Thymus (tissue), 11 donors: Measurements from ENCODE around the gene MGLL. TPM values are rescaled to one million over a fixed set of nuclear protein-coding genes. Genes with fewer than 3 reads are reported as not detected.
A peak's percentile ranks its signal among the peaks of the same experiment; 100 is the strongest.
"Not testable (repeated sequence)": the region's sequence is repeated elsewhere in the genome, so short reads cannot be mapped to it uniquely, and the experiment has no call there.

Source experiments
- DNase-seq, 9 donors: peaks; one replicate each; pipeline ENCODE4 v3.0.0-alpha.2; 2013; ENCODE audit warnings: low spot score in 9 of 9, low read depth in 6 of 9, missing footprints in 1 of 9
- H3K27ac ChIP-seq, 2 donors: one replicate each; pipeline ENCODE4 v1.5.1; 2013; ENCODE audit warnings: control low read depth in 1 of 2, low read depth in 1 of 2, low read length in 1 of 2, mild to moderate bottlenecking in 1 of 2, moderate library complexity in 1 of 2
- H3K27me3 ChIP-seq, 2 donors: one replicate each; pipeline ENCODE4 v1.5.1; 2013; ENCODE audit warnings: low read length in 1 of 2; ENCODE audit not compliant: control insufficient read depth in 2 of 2, insufficient read depth in 1 of 2
- H3K36me3 ChIP-seq, 2 donors: one replicate each; pipeline ENCODE4 v1.5.1; 2013; ENCODE audit warnings: low read length in 1 of 2, mild to moderate bottlenecking in 1 of 2, moderate library complexity in 1 of 2; ENCODE audit not compliant: control insufficient read depth in 2 of 2, insufficient read depth in 2 of 2
- H3K4me1 ChIP-seq, 2 donors: one replicate each; pipeline ENCODE4 v1.5.1; 2013; ENCODE audit warnings: low read length in 2 of 2; ENCODE audit not compliant: control insufficient read depth in 2 of 2, insufficient read depth in 2 of 2
- H3K4me3 ChIP-seq, 2 donors: one replicate each; pipeline ENCODE4 v1.5.1; 2013; ENCODE audit warnings: low read length in 2 of 2, control low read depth in 1 of 2, mild to moderate bottlenecking in 1 of 2
- H3K9me3 ChIP-seq, 2 donors: one replicate each; pipeline ENCODE4 v1.5.1; 2013; ENCODE audit warnings: low read length in 1 of 2, mild to moderate bottlenecking in 1 of 2; ENCODE audit not compliant: control insufficient read depth in 2 of 2, insufficient read depth in 1 of 2
- WGBS: extraction: QIAGEN DNeasy Blood & Tissue Kit; methylation state at CpG from one replicate; pipeline ENCODE4 v1.1.7; 2013; 5-methylcytosine and 5-hydroxymethylcytosine counted together
- polyA plus RNA-seq: library from polyadenylated mRNA; stranded (reverse); fragments of 200-250 nt; gene quantifications from one replicate; pipeline ENCODE4 v1.2.3, GENCODE V29; 2013
- total RNA-seq: library from RNA; stranded (reverse); fragments of 120-200 nt; gene quantifications from one replicate; pipeline ENCODE4 v1.2.4, GENCODE V29; 2013
- donor health status: healthy.

Gene MGLL
- total and polyA plus RNA-seq, 2 donors = 5.4 to 15.2 TPM

DNA sequence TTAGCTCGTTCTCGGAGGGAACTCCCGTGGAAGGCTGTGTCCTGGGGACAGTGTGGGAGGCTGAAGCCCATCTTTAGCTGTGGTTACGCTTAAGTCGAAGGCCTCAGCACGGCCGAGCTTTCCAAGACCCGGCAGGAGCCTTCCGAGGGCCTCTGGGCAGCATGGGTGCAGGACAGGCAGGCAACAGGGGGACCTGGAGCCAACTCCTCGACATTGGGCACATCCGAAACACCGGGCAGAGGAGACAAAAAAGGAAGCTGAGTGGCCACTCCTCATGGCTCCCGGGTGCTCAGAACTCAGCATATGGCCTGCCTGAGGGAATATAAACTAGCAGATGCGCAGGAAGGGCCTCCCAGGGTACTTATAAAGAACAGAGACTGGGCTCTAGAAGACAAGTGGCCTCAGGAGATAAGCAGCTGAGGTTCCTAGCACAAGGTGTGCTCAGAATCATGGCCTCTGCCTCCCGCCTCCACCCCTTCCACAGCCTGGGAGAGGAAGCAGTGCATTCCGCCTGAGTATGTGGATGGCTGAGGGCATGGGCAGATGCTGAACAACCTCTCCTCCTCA, 115.4 kb downstream of the MGLL start:
- Histone ChIP-seq H3K27me3 (no peaks in the 10 kb centered on the region), H3K9me3 (no peaks in the 10 kb centered on the region), H3K4me1 (no peaks in the 10 kb centered on the region), H3K4me3 (no peak overlapping the region), H3K27ac (no peak overlapping the region), H3K36me3 (no peaks in the 10 kb centered on the region)
- DNase-seq = no peak
- WGBS = 97% methylated on average over 16 of the region's 16 CpGs

GRCh38 chr3:127706312-127706711, 116.0 kb downstream of the MGLL start:
- no peak overlapping the region for H3K27ac ChIP-seq
- no peak overlapping the region for H3K4me3 ChIP-seq
- no peaks in the 10 kb centered on the region for H3K9me3 ChIP-seq
- DNase-seq = no peak
- WGBS = 94% methylated on average over 7 of the region's 7 CpGs
- H3K36me3 ChIP-seq = no peaks in the 10 kb centered on the region
- no peaks in the 10 kb centered on the region for H3K4me1 ChIP-seq
- H3K27me3 ChIP-seq = no peaks in the 10 kb centered on the region

GRCh38 chr3:127704840-127705239, 117.5 kb downstream of the MGLL start:
- H3K27me3 ChIP-seq, H3K27ac ChIP-seq, H3K9me3 ChIP-seq, H3K4me3 ChIP-seq, DNase-seq, H3K36me3 ChIP-seq, H3K4me1 ChIP-seq: not testable (repeated sequence)
- 98% methylated on average over 4 of the region's 4 CpGs for WGBS

GRCh38 chr3:127702151-127702578, 120.2 kb downstream of the MGLL start:
- peaks cover 0 to 12% of the 10 kb centered on the region in 2 donors for H3K4me1 ChIP-seq
- 76% methylated on average over 4 of the region's 4 CpGs for WGBS
- no peak overlapping the region for H3K4me3 ChIP-seq
- no peaks in the 10 kb centered on the region for H3K9me3 ChIP-seq
- H3K27me3 ChIP-seq = no peaks in the 10 kb centered on the region
- no peak overlapping the region for H3K27ac ChIP-seq
- DNase-seq = no peak
- H3K36me3 ChIP-seq = no peaks in the 10 kb centered on the region

- no peak for DNase-seq
- Histone ChIP-seq H3K4me3 (no peak overlapping the region), H3K27ac (no peak overlapping the region), H3K4me1 (peaks cover 0 to 20% of the 10 kb centered on the region in 2 donors), H3K27me3 (no peaks in the 10 kb centered on the region), H3K9me3 (no peaks in the 10 kb centered on the region), H3K36me3 (no peaks in the 10 kb centered on the region)
- WGBS = 95% methylated on average over 11 of the region's 11 CpGs
These were observed 120.9 kb downstream of the MGLL start for GRCh38 chr3:127701280-127701911.

- Histone ChIP-seq H3K4me3 (no peak overlapping the region), H3K27me3 (no peaks in the 10 kb centered on the region), H3K4me1 (peaks cover 0 to 20% of the 10 kb centered on the region in 2 donors), H3K9me3 (no peaks in the 10 kb centered on the region), H3K27ac (no peak overlapping the region), H3K36me3 (no peaks in the 10 kb centered on the region)
- WGBS = 95% methylated on average over 5 of the region's 5 CpGs
- DNase-seq = no peak
These were observed 121.9 kb downstream of the MGLL start for GRCh38 chr3:127700406-127700805.

DNA sequence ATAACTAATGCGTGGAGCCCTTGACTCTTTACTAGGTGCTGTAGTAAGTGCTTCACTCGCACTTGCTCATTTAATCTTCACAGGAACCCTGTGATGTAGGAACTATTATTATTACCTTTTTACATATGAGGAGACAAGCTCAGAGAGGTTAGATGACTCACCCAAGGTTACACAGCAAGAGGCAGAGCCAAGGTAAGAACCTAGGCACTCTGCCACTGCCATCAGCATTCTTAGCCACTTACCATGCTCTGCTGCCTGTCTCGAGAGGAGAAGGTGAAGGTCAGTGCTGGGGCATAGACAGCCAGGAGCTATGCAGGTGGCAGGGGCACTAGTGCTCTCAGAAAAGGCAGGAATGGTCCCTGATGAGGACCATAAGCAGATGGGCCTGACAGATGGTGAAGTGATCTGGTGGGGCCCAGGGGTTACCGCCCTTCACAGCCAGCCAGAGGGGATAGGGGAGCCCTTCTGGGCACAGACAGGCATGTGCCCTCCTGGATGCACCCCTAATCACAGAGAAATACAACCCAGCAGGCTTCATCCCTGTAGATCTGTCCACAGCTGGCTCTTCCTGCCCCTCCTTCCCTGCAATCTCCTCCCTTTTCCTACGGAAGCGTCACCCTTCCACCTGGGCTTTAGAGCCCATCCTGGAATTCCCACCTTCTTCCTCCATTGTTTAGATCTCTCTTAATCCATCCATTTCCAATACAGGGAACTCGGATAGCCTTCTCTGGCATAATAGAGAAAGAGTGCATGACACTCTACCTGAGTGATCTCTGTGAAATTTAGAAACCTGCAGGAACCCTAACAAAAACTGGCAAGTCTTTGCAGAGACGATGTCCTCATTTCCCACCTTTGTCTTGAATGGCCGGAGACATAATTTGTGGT, 122.7 kb downstream of the MGLL start:
- H3K4me3 ChIP-seq = no peak overlapping the region
- no peaks in the 10 kb centered on the region for H3K9me3 ChIP-seq
- peaks cover 0 to 20% of the 10 kb centered on the region in 2 donors for H3K4me1 ChIP-seq
- no peak for DNase-seq
- no peaks in the 10 kb centered on the region for H3K36me3 ChIP-seq
- no peaks in the 10 kb centered on the region for H3K27me3 ChIP-seq
- H3K27ac ChIP-seq = no peak overlapping the region
- 96% methylated on average over 9 of the region's 9 CpGs for WGBS

GRCh38 chr3:127698691-127699415, 123.5 kb downstream of the MGLL start:
- no peak overlapping the region for H3K4me3 ChIP-seq
- no peak for DNase-seq
- H3K9me3 ChIP-seq = no peaks in the 10 kb centered on the region
- no peaks in the 10 kb centered on the region for H3K36me3 ChIP-seq
- peak overlapping the region in 1 of 2 donors; percentile 59 for H3K27ac ChIP-seq
- peaks cover 0 to 20% of the 10 kb centered on the region in 2 donors for H3K4me1 ChIP-seq
- no peaks in the 10 kb centered on the region for H3K27me3 ChIP-seq
- 96% methylated on average over 6 of the region's 6 CpGs for WGBS
